Muscle of leg (tissue), 11 donors: ENCODE measurements around the gene CLDN12. TPM values are rescaled to one million over a fixed set of nuclear protein-coding genes. Genes with fewer than 3 reads are reported as not detected.
"Not testable (repeated sequence)": the region's sequence is repeated elsewhere in the genome, so short reads cannot be mapped to it uniquely, and the experiment has no call there.

Experiments used
- DNase-seq: peaks from one replicate; pipeline ENCODE4 v3.0.0; 2013
- H3K27ac ChIP-seq: one replicate; pipeline ENCODE4 v1.5.1; 2013; ENCODE audit warnings: mild to moderate bottlenecking, low read length, control low read depth
- H3K27me3 ChIP-seq: one replicate; pipeline ENCODE4 v1.6.1; 2013; ENCODE audit warnings: low read length; ENCODE audit not compliant: control insufficient read depth, insufficient read depth
- H3K36me3 ChIP-seq: one replicate; pipeline ENCODE4 v1.6.1; 2013; ENCODE audit warnings: low read length; ENCODE audit not compliant: control insufficient read depth, insufficient read depth
- H3K4me1 ChIP-seq: one replicate; pipeline ENCODE4 v1.6.1; 2013; ENCODE audit warnings: low read length; ENCODE audit not compliant: control insufficient read depth, insufficient read depth
- H3K4me3 ChIP-seq: one replicate; pipeline ENCODE4 v1.5.1; 2013; ENCODE audit warnings: low read length, control low read depth
- H3K9me3 ChIP-seq: replicated peaks from 2 replicates; pipeline ENCODE4 v1.6.1; 2013; ENCODE audit warnings: low read depth, low read length; ENCODE audit not compliant: control insufficient read depth
- WGBS: methylation state at CpG from one replicate; pipeline ENCODE4 v1.1.5; 2013; ENCODE audit warnings: missing lambda C conversion rate; ENCODE audit not compliant: insufficient coverage; 5-methylcytosine and 5-hydroxymethylcytosine counted together
- polyA plus RNA-seq, 8 donors: library from polyadenylated mRNA; unstranded; fragments of 120-200 nt; gene quantifications; one replicate each; pipeline versions ENCODE4 v1.2.1 to v1.2.3, GENCODE V29; 2013; ENCODE audit warnings: inconsistent platforms in 1 of 8, low replicate concordance in 1 of 8; ENCODE audit not compliant: insufficient read length in 8 of 8, insufficient read depth in 1 of 8
- total RNA-seq: library from RNA; stranded (reverse); fragments of 120-200 nt; gene quantifications from one replicate; pipeline ENCODE4 v1.2.4, GENCODE V29; 2013

Gene CLDN12
- total and polyA plus RNA-seq, 9 donors: 15.2 to 20.6 (median 18.4) TPM

- 100% methylated on average over 2 of the region's 4 CpGs for WGBS
- no peak overlapping the region for H3K4me3 ChIP-seq
These were observed 56.6 kb downstream of the CLDN12 start for GRCh38 chr7:90459888-90460287.

GRCh38 chr7:90461219-90461618 lies 58.0 kb downstream of the CLDN12 start:
- peaks cover 6% of the 10 kb centered on the region for H3K9me3 ChIP-seq
- no peak overlapping the region for H3K27ac ChIP-seq
- no peaks in the 10 kb centered on the region for H3K4me1 ChIP-seq
- DNase-seq: no peak
- no peaks in the 10 kb centered on the region for H3K27me3 ChIP-seq
- H3K36me3 ChIP-seq: no peaks in the 10 kb centered on the region
- no peak overlapping the region for H3K4me3 ChIP-seq

More at GRCh38 chr7:90459888-90460287, 56.6 kb downstream of the CLDN12 start:
- Histone ChIP-seq H3K27me3 (no peaks in the 10 kb centered on the region), H3K9me3 (peaks cover 6% of the 10 kb centered on the region), H3K27ac (no peak overlapping the region), H3K36me3 (no peaks in the 10 kb centered on the region), H3K4me1 (no peaks in the 10 kb centered on the region)
- no peak for DNase-seq

GRCh38 chr7:90463151-90463628 lies 59.9 kb downstream of the CLDN12 start:
- H3K4me3 ChIP-seq, H3K27me3 ChIP-seq, DNase-seq, H3K36me3 ChIP-seq, H3K27ac ChIP-seq, H3K9me3 ChIP-seq, H3K4me1 ChIP-seq: not testable (repeated sequence)
- WGBS: 83% methylated on average over 3 of the region's 4 CpGs

Other genes with a start within 250 kb of the CLDN12 start
- gene STEAP1, start 249.0 kb upstream of the CLDN12 start, total RNA-seq: 5.5 TPM
- 1 to 10 TPM; 1.2 to 6.3 (median 2.4) TPM for gene STEAP1, start 249.0 kb upstream of the CLDN12 start, polyA plus RNA-seq
- 7.1 TPM for gene STEAP2, start 191.7 kb upstream of the CLDN12 start, total RNA-seq
- gene STEAP2, start 191.7 kb upstream of the CLDN12 start, polyA plus RNA-seq: 1 to 10 TPM; 1.9 to 5.9 (median 2.8) TPM
- gene CFAP69, start 158.3 kb upstream of the CLDN12 start, total RNA-seq: 3.6 TPM
- gene CFAP69, start 158.3 kb upstream of the CLDN12 start, polyA plus RNA-seq: 1 to 10 TPM; 1.6 to 4.9 (median 2.8) TPM
- gene FAM237B, start 82.2 kb upstream of the CLDN12 start, total RNA-seq: not detected
- under 1 TPM in 3 of 8 donors, not detected in 5; 0.03 to 0.08 (median 0.05) TPM for gene FAM237B, start 82.2 kb upstream of the CLDN12 start, polyA plus RNA-seq
- 18.3 TPM for gene GTPBP10, start 56.7 kb upstream of the CLDN12 start, total RNA-seq
- 10 to 100 TPM; 13.8 to 16.0 (median 15.5) TPM for gene GTPBP10, start 56.7 kb upstream of the CLDN12 start, polyA plus RNA-seq
- not detected for gene PTTG1IP2, start 66.2 kb downstream of the CLDN12 start, total RNA-seq
- not detected for gene PTTG1IP2, start 66.2 kb downstream of the CLDN12 start, polyA plus RNA-seq
- gene CDK14, start 192.9 kb downstream of the CLDN12 start, total RNA-seq: 36.7 TPM
- 10 to 100 TPM; 14.9 to 26.1 (median 20.0) TPM for gene CDK14, start 192.9 kb downstream of the CLDN12 start, polyA plus RNA-seq